ENCODE results near the gene F10.
"Not testable (repeated sequence)": the region's sequence is repeated elsewhere in the genome, so short reads cannot be mapped to it uniquely, and the experiment has no call there.

The F10 gene

GRCh38 chr13:113122550-113123225 is at the start of gene F10:
Gene F10 (plus strand): TSS chr13:113122799. CDS start chr13:113122856, 57 bp downstream.
- peak; percentile 69 for DNase-seq

- DNase-seq: no peak
Measured at GRCh38 chr13:113073942-113074341, 48.7 kb upstream of the F10 start.

DNA sequence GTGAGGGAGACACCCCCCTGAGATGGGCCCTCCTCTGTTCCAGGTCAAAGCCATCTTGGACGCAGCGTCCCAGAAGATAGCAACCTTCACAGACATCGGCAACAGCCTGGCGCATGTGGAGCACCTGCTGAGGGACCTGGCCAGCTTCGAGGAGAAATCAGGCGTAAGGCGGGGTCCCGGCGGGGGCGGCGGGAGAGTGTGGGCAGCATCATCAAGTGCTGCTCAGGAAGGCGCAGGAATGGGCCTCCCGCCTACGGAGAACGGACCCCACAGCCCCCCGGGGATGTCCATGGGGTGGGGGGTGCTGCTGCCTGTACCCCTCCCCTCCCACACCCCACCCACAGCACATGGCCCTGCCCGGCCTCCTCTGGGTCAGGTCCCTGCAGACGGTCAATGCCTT is 48.2 kb upstream of the F10 start:
- no peak for DNase-seq

- DNase-seq: no peak
Measured at GRCh38 chr13:113074876-113075275, 47.7 kb upstream of the F10 start.

- no peak for DNase-seq
Measured at GRCh38 chr13:113075711-113076110, 46.9 kb upstream of the F10 start.

DNA sequence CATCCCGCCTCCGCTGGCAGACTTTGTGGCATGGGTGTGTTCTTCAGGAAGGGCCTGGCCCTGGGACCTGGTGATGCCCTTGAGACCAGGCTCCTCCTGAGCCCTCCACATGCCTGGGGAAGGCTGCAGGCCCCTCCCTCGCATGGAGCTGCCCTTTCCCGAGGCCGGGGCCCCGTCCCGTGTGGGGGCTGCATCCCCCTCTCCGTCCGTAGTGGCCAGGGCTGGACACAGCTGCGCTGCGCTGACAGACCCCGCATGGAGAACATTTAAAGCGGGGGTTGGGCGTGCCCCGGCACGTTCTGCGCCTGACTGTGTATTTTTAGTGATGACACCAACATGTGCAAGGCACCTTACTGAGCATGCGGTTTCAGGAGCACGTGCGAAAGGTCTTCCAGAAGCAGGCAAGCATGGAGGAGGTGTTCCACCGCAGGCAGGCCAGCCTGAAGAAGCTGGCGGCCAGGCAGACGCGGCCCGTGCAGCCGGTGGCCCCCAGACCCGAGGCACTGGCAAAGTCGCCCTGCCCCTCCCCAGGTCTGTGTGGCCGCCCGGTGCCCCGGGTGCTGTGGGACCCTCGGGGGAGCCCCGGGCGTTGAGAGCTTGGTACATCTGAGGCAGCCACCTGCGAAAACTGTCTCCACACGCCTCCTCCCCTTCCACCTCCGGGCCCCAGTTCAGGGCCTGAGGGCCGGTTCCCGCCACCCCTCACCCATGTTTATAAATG is 45.8 kb upstream of the F10 start:
- DNase-seq: no peak

GRCh38 chr13:113077566-113077952 is 45.0 kb upstream of the F10 start:
- no peak for DNase-seq

DNA sequence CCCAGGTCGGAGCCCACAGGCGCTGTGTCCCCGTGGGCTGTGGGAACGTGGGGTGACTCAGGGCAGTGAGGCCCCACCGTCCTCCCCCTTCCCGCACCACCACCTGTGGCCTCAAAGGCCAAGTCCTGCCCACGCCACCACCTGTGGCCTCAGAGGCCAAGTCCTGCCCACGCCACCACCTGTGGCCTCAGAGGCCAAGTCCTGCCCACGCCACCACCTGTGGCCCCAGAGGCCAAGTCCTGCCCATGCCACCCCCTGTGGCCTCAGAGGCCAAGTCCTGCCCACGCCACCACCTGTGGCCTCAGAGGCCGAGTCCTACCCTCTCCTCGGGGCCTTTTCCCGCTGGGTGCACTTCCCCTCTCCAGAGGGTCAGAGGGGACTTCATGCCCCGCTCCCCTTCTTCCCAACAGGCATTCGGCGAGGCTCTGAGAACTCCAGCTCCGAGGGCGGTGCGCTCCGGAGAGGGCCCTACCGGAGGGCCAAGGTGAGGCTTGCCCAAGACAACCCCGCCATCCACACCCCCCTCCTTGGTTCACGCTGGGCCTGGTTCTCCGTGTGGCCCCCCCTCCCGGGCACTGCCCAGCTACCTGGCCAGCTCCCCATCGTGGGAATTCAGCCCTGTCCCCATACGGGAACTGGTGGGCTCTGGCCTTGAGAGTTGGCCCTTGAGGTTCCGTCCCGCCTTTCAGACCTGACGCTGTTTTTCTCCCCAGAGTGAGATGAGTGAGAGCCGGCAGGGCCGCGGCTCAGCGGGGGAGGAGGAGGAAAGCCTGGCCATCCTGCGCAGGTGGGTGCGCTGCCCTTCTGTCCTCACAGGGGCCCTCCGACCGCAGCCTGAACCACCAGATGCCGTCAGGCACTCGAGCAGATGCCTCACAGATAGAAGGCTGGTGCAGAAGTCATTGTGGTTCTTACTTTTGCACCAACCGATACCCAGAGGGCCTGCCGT is 44.4 kb upstream of the F10 start:
- no peak for DNase-seq

DNA sequence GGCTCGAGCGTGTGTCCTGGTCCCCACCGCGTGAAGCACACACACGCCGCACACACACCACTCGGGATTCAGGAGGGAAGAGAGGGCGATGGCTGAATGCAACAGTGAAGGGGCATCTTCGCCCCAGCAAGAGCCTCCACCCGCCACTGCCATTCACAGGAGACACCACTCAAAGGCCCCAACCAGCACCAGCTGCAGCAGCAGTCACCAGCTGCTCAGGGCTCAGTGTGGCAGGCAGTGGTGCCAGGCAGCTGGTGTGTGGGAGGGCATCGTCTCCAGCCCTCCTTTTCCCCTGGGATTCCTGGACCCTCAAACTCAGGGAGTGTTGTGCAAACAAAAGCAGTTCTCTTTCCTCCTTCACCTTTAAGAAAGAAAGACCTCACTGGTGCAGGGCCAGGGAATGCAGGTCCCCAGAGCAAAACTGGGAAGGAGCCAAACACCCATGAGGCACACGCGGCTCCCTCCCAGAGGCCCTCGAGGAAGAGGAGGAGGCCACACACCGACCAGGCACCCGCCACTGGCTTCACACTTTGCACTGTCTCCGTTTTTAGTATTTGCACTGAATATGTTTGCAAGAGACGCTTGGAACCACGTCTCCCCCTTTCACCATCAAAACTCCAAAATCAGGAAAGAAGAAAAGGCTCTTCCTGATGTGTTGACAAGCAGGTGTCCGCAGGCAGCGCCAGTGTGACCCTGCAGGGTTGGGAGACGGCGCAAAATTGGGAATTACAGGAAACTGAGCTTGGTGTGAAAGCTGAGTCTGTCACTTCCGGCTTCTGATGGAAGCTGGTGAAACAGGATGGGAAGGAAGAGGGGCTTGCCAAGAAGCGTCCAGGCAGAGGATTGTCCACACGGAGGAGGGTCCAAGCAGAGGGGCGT is 43.5 kb upstream of the F10 start:
- DNase-seq: peak; percentile 71

- not testable (repeated sequence) for DNase-seq
Measured at GRCh38 chr13:113079781-113080080, 42.9 kb upstream of the F10 start.

- no peak for DNase-seq
Measured at GRCh38 chr13:113080361-113080831, 42.2 kb upstream of the F10 start.

DNA sequence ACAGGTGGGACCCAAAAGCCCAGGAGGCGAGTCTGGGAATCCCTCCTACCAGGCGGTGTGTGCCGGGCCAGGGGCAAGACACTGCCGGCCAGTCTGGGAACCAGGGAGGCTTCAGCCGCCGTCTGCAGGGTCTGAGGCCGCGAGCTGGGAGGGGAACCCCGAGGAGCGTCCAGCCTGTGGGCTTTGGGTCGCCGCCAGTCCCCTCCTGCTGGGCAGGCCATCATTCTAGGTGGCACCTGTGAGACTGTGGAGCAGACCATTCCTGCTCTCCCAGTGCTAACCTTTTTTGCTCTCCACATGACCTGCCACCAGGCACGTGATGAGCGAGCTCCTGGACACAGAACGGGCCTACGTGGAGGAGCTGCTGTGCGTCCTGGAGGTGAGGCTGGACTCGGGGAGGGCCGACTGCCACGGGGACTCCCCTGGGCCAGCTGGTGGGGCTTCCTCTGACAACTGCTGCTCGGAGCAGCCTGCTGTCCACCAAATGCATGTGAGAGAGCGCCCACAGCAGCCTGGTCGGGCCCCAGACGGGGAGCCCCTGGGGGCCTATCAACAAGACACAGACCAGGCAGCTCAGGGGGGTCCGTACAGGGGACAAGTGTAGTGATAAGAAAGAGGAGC is 41.6 kb upstream of the F10 start:
- no peak for DNase-seq

GRCh38 chr13:113082198-113083021 is 40.2 kb upstream of the F10 start:
- DNase-seq: no peak

DNA sequence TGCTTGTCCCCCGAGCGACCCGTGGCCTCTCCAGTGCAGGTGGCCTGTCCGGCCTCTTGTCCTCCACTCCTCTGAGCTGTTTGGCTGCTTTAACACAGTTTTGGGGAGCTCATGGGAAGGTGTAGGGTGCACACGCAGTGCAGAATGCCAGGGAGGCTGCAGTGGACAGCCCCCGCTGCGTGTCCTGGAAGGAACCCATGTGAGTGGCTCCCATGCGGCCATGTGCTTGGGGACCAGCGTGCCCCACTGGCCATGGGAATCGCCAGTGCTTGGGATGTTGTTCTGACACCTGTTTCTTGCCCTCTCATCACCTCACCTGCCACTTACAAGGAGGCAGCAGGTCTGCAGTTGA is 39.6 kb upstream of the F10 start:
- no peak for DNase-seq

DNA sequence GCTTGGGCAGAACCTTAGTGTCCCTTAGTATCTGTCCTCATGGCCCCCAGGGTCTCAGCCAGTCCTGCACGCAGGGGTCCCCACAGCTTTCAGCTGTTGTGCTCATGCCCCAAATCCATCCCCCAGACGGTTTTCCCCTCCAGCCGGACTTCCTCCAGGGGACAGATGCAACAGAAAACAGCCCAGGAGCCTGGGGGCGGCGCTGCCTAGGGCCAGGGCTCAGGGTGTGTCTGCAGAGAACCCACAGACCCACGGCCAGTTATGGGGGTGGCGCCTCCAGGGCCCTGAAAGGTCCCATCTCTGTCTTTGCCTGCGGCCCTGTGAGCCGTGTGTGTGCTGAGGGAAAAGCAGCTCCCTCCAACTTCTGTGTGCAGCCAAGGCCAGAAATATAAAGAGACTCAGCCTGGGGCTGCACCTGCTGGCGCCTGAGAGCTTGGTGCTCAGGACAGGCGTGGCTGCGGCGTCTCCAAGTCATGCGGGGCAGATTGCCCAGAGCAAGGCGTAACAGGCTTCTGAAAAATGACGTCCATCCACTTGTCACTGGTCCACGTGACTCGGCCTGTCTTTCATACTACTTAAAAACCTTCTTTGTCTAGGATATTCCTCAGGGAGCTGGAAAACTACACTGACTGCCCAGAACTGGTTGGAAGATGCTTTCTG is 39.1 kb upstream of the F10 start:
- DNase-seq: peak; percentile 86

DNA sequence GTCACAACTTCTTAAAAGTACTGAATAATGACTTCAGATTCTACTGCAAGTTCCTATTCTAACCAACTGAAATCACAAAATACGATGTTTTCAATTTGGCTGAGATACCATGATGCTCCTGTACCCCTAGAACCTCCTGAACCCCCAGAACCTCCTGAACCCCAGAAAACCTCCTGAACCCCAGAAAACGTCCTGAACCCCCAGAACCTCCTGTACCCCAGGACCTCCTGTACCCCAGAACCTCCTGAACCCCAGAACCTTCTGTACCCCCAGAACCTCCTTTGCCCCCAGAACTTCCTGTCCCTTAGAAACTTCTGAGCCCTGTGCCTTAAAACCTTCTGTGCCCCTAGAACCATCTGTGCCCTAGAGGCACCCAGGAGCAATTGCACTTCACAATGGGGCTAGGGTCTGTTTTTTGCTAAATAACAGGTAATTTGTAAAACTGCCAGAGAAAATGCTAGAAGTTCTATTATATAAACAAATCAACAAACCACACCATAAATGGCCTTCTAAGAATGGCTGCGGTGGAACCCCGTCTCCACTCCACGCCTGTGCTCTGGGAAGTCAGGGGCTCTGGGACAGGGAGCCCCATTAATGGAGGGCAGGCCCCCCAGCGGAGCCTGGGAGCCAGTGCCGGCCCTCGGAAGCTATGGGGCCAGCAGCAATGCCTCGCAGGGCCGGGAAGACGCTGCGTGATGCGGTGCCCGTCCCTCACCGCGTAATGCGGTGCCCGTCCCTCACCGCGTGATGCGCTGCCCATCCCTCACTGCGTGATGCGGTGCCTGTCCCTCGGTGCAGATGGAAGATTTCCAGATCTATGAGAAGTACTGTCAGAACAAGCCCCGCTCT is 38.3 kb upstream of the F10 start:
- no peak for DNase-seq

DNA sequence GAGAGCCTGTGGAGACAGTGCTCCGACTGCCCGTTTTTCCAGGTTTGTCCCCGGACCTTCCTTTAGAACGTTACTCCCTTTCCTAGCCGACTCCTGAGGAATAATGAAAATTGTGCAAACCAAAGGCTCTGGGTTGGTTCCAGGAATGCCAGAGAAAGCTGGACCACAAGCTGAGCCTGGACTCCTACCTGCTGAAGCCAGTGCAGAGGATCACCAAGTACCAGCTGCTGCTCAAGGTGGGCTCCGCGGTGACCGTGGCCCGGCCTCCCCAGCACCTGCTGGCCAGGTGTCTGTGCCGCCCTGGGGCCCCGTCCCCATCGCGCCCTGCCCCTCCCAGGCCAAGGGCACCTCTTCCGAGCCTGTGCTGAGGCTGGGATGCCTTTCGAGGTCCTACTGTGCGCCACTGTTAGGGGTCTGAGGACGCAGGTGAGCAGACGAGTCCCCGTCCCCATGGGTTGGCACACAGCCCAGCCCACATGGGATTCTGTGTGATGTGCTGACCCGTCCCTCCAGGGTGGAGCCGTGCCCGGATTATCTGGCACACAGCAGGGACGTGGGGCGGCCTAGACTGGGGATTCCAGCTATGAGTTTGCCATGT is 37.6 kb upstream of the F10 start:
- DNase-seq: no peak

- no peak for DNase-seq
Measured at GRCh38 chr13:113086031-113086750, 36.4 kb upstream of the F10 start.

Data from femur (tissue), 1 donor.